ENCODE data around the gene HAPLN3.
"Not testable (repeated sequence)": the region's sequence is repeated elsewhere in the genome, so short reads cannot be mapped to it uniquely, and the experiment has no call there.

DNA sequence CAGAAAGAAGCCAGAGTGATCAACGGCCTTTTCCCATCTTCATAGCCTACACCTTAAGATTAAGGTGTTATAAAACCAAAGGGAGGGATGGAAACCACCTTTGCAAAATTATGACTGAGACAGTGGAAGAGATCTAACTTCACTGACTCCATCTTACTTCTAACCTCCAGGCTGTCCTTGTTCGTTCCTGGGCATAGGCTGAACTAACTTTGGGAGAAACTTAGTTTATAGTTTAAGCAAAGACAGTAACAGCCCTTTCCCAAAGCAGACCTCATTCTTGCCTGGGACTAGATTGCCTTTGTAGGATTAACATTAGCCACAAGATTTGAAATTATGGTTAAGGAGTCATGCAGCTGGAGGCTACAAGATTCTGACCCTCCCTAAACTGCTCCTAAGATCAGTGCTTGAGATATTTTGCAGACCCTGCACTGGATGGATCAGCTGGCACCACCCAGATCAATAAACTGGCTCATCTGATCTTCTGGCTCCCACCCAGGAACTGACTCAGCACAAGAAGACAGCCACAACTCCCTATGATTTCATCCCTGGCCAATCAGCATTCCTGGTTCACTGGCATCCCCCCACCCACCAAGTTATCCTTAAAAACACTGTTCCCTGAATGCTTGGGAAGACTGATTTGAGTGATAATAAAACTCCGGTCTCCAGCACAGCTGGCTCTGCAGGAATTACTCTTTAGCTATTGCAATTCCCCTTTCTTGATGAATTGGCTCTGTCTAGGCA lies 34.2 kb upstream of the HAPLN3 start:
- not testable (repeated sequence) for TF ChIP-seq GABPA (IDR thresholded peaks at IDR 0.05; ENCODE audit: low read depth); SPI1 (IDR thresholded peaks at IDR 0.05; ENCODE audit: borderline replicate concordance, low read depth); POLR2AphosphoS5 (IDR thresholded peaks at IDR 0.05; ENCODE audit: low read depth)
- TF ChIP-seq, protein P1, sequence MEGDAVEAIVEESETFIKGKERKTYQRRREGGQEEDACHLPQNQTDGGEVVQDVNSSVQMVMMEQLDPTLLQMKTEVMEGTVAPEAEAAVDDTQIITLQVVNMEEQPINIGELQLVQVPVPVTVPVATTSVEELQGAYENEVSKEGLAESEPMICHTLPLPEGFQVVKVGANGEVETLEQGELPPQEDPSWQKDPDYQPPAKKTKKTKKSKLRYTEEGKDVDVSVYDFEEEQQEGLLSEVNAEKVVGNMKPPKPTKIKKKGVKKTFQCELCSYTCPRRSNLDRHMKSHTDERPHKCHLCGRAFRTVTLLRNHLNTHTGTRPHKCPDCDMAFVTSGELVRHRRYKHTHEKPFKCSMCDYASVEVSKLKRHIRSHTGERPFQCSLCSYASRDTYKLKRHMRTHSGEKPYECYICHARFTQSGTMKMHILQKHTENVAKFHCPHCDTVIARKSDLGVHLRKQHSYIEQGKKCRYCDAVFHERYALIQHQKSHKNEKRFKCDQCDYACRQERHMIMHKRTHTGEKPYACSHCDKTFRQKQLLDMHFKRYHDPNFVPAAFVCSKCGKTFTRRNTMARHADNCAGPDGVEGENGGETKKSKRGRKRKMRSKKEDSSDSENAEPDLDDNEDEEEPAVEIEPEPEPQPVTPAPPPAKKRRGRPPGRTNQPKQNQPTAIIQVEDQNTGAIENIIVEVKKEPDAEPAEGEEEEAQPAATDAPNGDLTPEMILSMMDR (IDR thresholded peaks at IDR 0.05; ENCODE audit: insufficient read depth, low read length), result not testable (repeated sequence)
